ENCODE data around the gene ADGRB2. TPM values are rescaled to one million over a fixed set of nuclear protein-coding genes. Genes with fewer than 3 reads are reported as not detected.
"Not testable (repeated sequence)": the region's sequence is repeated elsewhere in the genome, so short reads cannot be mapped to it uniquely, and the experiment has no call there.

The ADGRB2 gene
- total RNA-seq, 1 experiment from 2014 or later = 15.6 TPM

- POLR2A ChIA-PET (ENCODE audit: unreplicated experiment) = no interaction called here
- no peak overlapping the region for H3K4me3 ChIP-seq
- H3K27ac ChIP-seq = no peak overlapping the region
- no TSS peak for BruUV-seq (replicated peaks)
- CTCF ChIA-PET = interaction anchor here (0.7 kb wide), 1 partner anchor 399 kb away, joined by 4 read pairs; no protein-coding TSS in a partner anchor
- H3K4me2 ChIP-seq = no peak overlapping the region
- DNase-seq = no peak
- intact Hi-C loops (cut with micrococcal nuclease; ENCODE audit: unreplicated experiment) = no loop called here
- H3K79me2 ChIP-seq (ENCODE audit: low read depth) = no peaks in the 10 kb centered on the region
- H2AFZ ChIP-seq = no peak overlapping the region
- no peaks in the 10 kb centered on the region for H3K36me3 ChIP-seq (ENCODE audit: low read depth)
- H3F3A ChIP-seq (ENCODE audit: insufficient read depth, low read depth) = peaks cover 37% of the 10 kb centered on the region; the same call in 1 of the 2 replicates
- no peaks in the 10 kb centered on the region for H3K9me2 ChIP-seq (ENCODE audit: insufficient read depth)
- no peaks in the 10 kb centered on the region for H3K27me3 ChIP-seq (ENCODE audit: insufficient read depth, low read depth)
- no peaks in the 10 kb centered on the region for H3K9me3 ChIP-seq (ENCODE audit: insufficient read depth, low read depth)
- H3K4me1 ChIP-seq (replicated peaks; ENCODE audit: insufficient read depth) = peaks cover 40% of the 10 kb centered on the region
- no peaks in the 10 kb centered on the region for H4K20me1 ChIP-seq (ENCODE audit: insufficient read depth)
- TF ChIP-seq EZH2 (IDR thresholded peaks at IDR 0.05; ENCODE audit: low read depth) = no peak
- TF ChIP-seq CTCF (conservative IDR thresholded peaks at IDR 0.05) = no peak
Observed at GRCh38 chr1:31707711-31708110, 56.4 kb downstream of the ADGRB2 start.

GRCh38 chr1:31707059-31707600, 57.0 kb downstream of the ADGRB2 start:
- DNase-seq; H3K27me3 ChIP-seq (ENCODE audit: insufficient read depth, low read depth); H3K9me2 ChIP-seq (ENCODE audit: insufficient read depth); POLR2A ChIA-PET (ENCODE audit: unreplicated experiment); H3K79me2 ChIP-seq (ENCODE audit: low read depth); H3K36me3 ChIP-seq (ENCODE audit: low read depth); H3K27ac ChIP-seq; H3K4me3 ChIP-seq; BruUV-seq (replicated peaks); H2AFZ ChIP-seq; intact Hi-C loops (cut with micrococcal nuclease; ENCODE audit: unreplicated experiment); H3K4me2 ChIP-seq; H3K9me3 ChIP-seq (ENCODE audit: insufficient read depth, low read depth); H4K20me1 ChIP-seq (ENCODE audit: insufficient read depth): not testable (repeated sequence)
- CTCF ChIA-PET = interaction anchor here (0.6 kb wide), 1 partner anchor 32 kb away, joined by 5 read pairs; no protein-coding TSS in a partner anchor
- Histone ChIP-seq H3K4me1 (replicated peaks; ENCODE audit: insufficient read depth) (peaks cover 36% of the 10 kb centered on the region), H3F3A (ENCODE audit: insufficient read depth, low read depth) (peaks cover 37% of the 10 kb centered on the region; the same call in 1 of the 2 replicates)

GRCh38 chr1:31706384-31707058, 57.6 kb downstream of the ADGRB2 start:
- Histone ChIP-seq H3K36me3 (ENCODE audit: low read depth) (no peaks in the 10 kb centered on the region), H3K4me3 (no peak overlapping the region), H4K20me1 (ENCODE audit: insufficient read depth) (no peaks in the 10 kb centered on the region), H3K4me1 (replicated peaks; ENCODE audit: insufficient read depth) (peaks cover 37% of the 10 kb centered on the region), H3K79me2 (ENCODE audit: low read depth) (no peaks in the 10 kb centered on the region), H3F3A (ENCODE audit: insufficient read depth, low read depth) (peaks cover 37% of the 10 kb centered on the region), H3K27me3 (ENCODE audit: insufficient read depth, low read depth) (no peaks in the 10 kb centered on the region), H2AFZ (no peak overlapping the region), H3K9me2 (ENCODE audit: insufficient read depth) (no peaks in the 10 kb centered on the region), H3K27ac (no peak overlapping the region), H3K4me2 (no peak overlapping the region), H3K9me3 (ENCODE audit: insufficient read depth, low read depth) (no peaks in the 10 kb centered on the region)
- BruUV-seq (replicated peaks) = no TSS peak
- no peak for DNase-seq
- POLR2A ChIA-PET (ENCODE audit: unreplicated experiment) = no interaction called here
- TF ChIP-seq CTCF (conservative IDR thresholded peaks at IDR 0.05) (no peak), EZH2 (IDR thresholded peaks at IDR 0.05; ENCODE audit: low read depth) (no peak)
- CTCF ChIA-PET = interaction anchor here (0.6 kb wide), 1 partner anchor 31 kb away, joined by 5 read pairs; no protein-coding TSS in a partner anchor
- intact Hi-C loops (cut with micrococcal nuclease; ENCODE audit: unreplicated experiment) = no loop called here
